Measurements from ENCODE around the gene KCTD1.

DNA sequence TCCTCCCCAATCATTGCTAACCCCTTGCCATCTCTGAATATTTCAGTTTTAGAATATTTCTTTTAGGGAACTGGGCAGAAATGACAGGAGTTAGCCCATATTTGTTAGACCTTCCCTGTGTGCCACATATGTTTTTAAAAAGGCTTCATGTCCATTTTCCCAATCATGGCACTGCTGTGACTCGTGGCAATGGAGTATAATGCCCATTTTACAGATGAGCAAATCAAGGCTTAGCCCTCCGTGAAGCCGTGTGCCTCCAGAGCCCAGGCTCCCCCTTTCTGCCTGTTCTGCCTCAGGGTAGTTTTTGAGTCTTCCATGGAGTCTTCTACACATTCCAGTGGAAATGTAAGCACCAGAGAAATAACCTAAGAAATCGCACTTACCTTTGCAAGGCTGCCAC lies 130.1 kb downstream of the KCTD1 start:
- TF ChIP-seq, protein P1, sequence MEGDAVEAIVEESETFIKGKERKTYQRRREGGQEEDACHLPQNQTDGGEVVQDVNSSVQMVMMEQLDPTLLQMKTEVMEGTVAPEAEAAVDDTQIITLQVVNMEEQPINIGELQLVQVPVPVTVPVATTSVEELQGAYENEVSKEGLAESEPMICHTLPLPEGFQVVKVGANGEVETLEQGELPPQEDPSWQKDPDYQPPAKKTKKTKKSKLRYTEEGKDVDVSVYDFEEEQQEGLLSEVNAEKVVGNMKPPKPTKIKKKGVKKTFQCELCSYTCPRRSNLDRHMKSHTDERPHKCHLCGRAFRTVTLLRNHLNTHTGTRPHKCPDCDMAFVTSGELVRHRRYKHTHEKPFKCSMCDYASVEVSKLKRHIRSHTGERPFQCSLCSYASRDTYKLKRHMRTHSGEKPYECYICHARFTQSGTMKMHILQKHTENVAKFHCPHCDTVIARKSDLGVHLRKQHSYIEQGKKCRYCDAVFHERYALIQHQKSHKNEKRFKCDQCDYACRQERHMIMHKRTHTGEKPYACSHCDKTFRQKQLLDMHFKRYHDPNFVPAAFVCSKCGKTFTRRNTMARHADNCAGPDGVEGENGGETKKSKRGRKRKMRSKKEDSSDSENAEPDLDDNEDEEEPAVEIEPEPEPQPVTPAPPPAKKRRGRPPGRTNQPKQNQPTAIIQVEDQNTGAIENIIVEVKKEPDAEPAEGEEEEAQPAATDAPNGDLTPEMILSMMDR (IDR thresholded peaks at IDR 0.05; ENCODE audit: insufficient read depth, low read depth, low read length), result no peak
- no peak for TF ChIP-seq EZH2 (IDR thresholded peaks at IDR 0.05; ENCODE audit: insufficient read depth, low read length)

Measured in astrocyte (in vitro differentiated cells and primary cell).